Upper lobe of left lung (tissue), 6 donors: Measurements from ENCODE around the gene SPATA33. TPM values are rescaled to one million over a fixed set of nuclear protein-coding genes. Genes with fewer than 3 reads are reported as not detected.

ENCODE experiments used
- ATAC-seq, 2 donors: fragments of 200-7000 bp; cut with Tn5 transposase; one replicate each; pipeline ENCODE4 v1.9.1; 2022; ENCODE audit warnings: mild to moderate bottlenecking in 2 of 2, moderate library complexity in 2 of 2; ENCODE audit not compliant: low FRiP score in 2 of 2
- DNase-seq, 2 donors: peaks; one replicate each; pipeline ENCODE4 v3.0.0-alpha.2; 2019 to 2020
- H3K27ac ChIP-seq, 4 donors: fragments of 200-600 bp; sonication (generic); one replicate each; pipeline ENCODE4 v1.5.1; 2016 to 2019
- H3K27me3 ChIP-seq, 4 donors: fragments of 200-600 bp; sonication (generic); one replicate each; pipeline ENCODE4 v1.5.1; 2017 to 2019
- H3K36me3 ChIP-seq, 4 donors: fragments of 200-600 bp; sonication (generic); one replicate each; pipeline ENCODE4 v1.5.1; 2016 to 2019
- H3K4me1 ChIP-seq, 4 donors: fragments of 200-600 bp; sonication (generic); one replicate each; pipeline ENCODE4 v1.5.1; 2018 to 2019
- H3K4me3 ChIP-seq, 4 donors: fragments of 200-600 bp; sonication (generic); one replicate each; pipeline ENCODE4 v1.5.1; 2017 to 2019; ENCODE audit warnings: mild to moderate bottlenecking in 2 of 4, moderate library complexity in 1 of 4
- H3K9me3 ChIP-seq, 4 donors: fragments of 200-600 bp; sonication (generic); one replicate each; pipeline ENCODE4 v1.5.1; 2018 to 2019
- CTCF ChIP-seq, 6 experiments: fragments of 450-650 bp in 4 of 6; fragments of 200-600 bp in 2 of 6; sonication (generic) in 2 of 6; IDR thresholded peaks; one replicate each; pipeline ENCODE4 v1.5.1; 2016 to 2019; ENCODE audit warnings: antibody characterized with exemption in 6 of 6
- EP300 ChIP-seq, 4 donors: sonication (generic); formaldehyde crosslinking; IDR thresholded peaks; one replicate each; pipeline ENCODE4 v1.5.1; 2017; ENCODE audit warnings: antibody characterized with exemption in 4 of 4, control low read depth in 2 of 4
- POLR2A ChIP-seq, 4 donors: fragments of 450-650 bp; IDR thresholded peaks; one replicate each; pipeline ENCODE4 v1.5.1; 2016 to 2017; ENCODE audit warnings: antibody characterized with exemption in 4 of 4, mild to moderate bottlenecking in 2 of 4
- POLR2AphosphoS5 ChIP-seq, 2 donors: sonication (generic); formaldehyde crosslinking; IDR thresholded peaks; one replicate each; pipeline ENCODE4 v1.5.1; 2017; ENCODE audit warnings: antibody characterized with exemption in 2 of 2
- WGBS, 2 donors: methylation state at CpG; one replicate each; pipeline ENCODE4 v1.1.5; 2017 to 2018; 5-methylcytosine and 5-hydroxymethylcytosine counted together
- total RNA-seq, 6 donors: library from RNA; depleted of rRNA in 4 of 6; stranded (reverse); fragments of >200 nt in 4 of 6; gene quantifications; one replicate each; pipeline versions ENCODE4 v1.1.0 to v1.2.1, GENCODE V29; 2016 to 2021
- donor health status: DM: no; HTN: no; CAD: no; lungs with moderate emphysema.
- donor health status: DM: no; HTN: yes; CAD: no; lungs with severe emphysema.

The SPATA33 gene
- total RNA-seq, 6 donors from 2014 or later: 5.8 to 22.0 (median 8.8) TPM

- no peak for DNase-seq
- no peak for TF ChIP-seq CTCF (IDR thresholded peaks at IDR 0.05)
- no peak for TF ChIP-seq POLR2AphosphoS5 (IDR thresholded peaks at IDR 0.05)
- no peak for TF ChIP-seq POLR2A (IDR thresholded peaks at IDR 0.05)
- no peak for TF ChIP-seq EP300 (IDR thresholded peaks at IDR 0.05)
- no peaks in the 10 kb centered on the region for H3K36me3 ChIP-seq
These were observed 19.2 kb upstream of the SPATA33 start for GRCh38 chr16:89638455-89638854.

GRCh38 chr16:89639385-89639784 is 18.3 kb upstream of the SPATA33 start:
- TF ChIP-seq EP300 (IDR thresholded peaks at IDR 0.05) (no peak), CTCF (IDR thresholded peaks at IDR 0.05) (no peak), POLR2A (IDR thresholded peaks at IDR 0.05) (no peak), POLR2AphosphoS5 (IDR thresholded peaks at IDR 0.05) (no peak)
- Histone ChIP-seq H3K4me3 (no peak overlapping the region), H3K4me1 (peaks cover 12 to 21% (median 14%) of the 10 kb centered on the region in 4 donors), H3K36me3 (peaks cover 0 to 3% (median 1%) of the 10 kb centered on the region in 4 donors), H3K27ac (no peak overlapping the region), H3K27me3 (no peaks in the 10 kb centered on the region), H3K9me3 (no peaks in the 10 kb centered on the region)
- no peak for DNase-seq
- 59 to 63% methylated on average over 5 to 6 of the region's 6 CpGs for WGBS, 2 donors
- ATAC-seq: no peak

More at GRCh38 chr16:89638455-89638854, 19.2 kb upstream of the SPATA33 start:
- no peak for ATAC-seq
- Histone ChIP-seq H3K27ac (no peak overlapping the region), H3K9me3 (no peaks in the 10 kb centered on the region), H3K27me3 (no peaks in the 10 kb centered on the region), H3K4me3 (no peak overlapping the region), H3K4me1 (peaks cover 12 to 21% (median 14%) of the 10 kb centered on the region in 4 donors)
- WGBS, 2 donors: 76 to 78% methylated on average over 8 to 10 of the region's 10 CpGs

DNA sequence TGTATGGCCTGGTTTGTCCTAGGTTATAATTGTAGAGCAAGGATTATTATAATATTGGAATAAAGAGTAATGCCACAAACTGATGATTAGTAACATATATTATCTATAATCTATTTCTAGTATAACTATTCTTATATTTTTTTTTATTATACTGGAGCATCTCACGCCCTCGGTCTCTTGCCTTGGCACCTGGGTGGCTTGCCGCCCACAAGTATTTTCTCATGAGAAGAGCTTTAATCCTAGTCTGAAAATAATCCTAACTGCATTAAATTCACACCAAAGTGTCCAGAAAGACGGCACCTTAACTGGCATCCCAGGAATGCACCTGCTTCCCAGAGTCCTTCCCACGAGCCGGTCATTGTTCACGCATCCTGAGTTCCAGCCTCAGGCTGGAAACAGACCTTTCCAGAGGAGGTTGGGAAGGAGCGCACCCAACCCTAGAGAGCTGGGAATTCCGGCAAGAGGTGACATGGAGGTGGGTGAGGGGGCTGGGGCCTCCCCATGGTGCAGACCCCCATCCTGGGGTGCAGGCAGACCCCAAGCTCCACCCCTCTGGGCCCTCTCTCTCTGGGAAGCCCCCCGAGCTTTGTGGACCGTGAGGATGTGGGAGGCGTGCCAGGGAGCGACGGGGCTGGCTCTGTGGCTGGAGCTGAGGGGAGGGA is 16.0 kb upstream of the SPATA33 start:
- no peak for ATAC-seq

GRCh38 chr16:89642574-89642973 is 15.1 kb upstream of the SPATA33 start:
- Histone ChIP-seq H3K27me3 (no peaks in the 10 kb centered on the region), H3K9me3 (no peaks in the 10 kb centered on the region), H3K36me3 (peaks cover 16 to 34% (median 31%) of the 10 kb centered on the region in 4 donors), H3K27ac (no peak overlapping the region), H3K4me1 (peaks cover 12 to 21% (median 14%) of the 10 kb centered on the region in 4 donors), H3K4me3 (no peak overlapping the region)
- ATAC-seq (no peak), DNase-seq (no peak)
- TF ChIP-seq POLR2AphosphoS5 (IDR thresholded peaks at IDR 0.05) (no peak), EP300 (IDR thresholded peaks at IDR 0.05) (no peak), CTCF (IDR thresholded peaks at IDR 0.05) (no peak), POLR2A (IDR thresholded peaks at IDR 0.05) (no peak)
- 79 to 82% methylated on average over 13 of the region's 13 CpGs for WGBS, 2 donors

More for the DNA sequence above, 16.0 kb upstream of the SPATA33 start:
- H3K4me3 ChIP-seq: peak overlapping the region in 2 of 4 donors; percentile 39 to 41
- H3K9me3 ChIP-seq: no peaks in the 10 kb centered on the region
- no peak overlapping the region for H3K27ac ChIP-seq
- 41 to 44% methylated on average over 13 to 14 of the region's 14 CpGs for WGBS, 2 donors
- TF ChIP-seq CTCF (IDR thresholded peaks at IDR 0.05): no peak
- TF ChIP-seq EP300 (IDR thresholded peaks at IDR 0.05): no peak
- no peak for TF ChIP-seq POLR2AphosphoS5 (IDR thresholded peaks at IDR 0.05)
- TF ChIP-seq POLR2A (IDR thresholded peaks at IDR 0.05): no peak
- no peaks in the 10 kb centered on the region for H3K27me3 ChIP-seq
- H3K4me1 ChIP-seq: peaks cover 12 to 21% (median 14%) of the 10 kb centered on the region in 4 donors
- peaks cover 16 to 25% (median 23%) of the 10 kb centered on the region in 4 donors for H3K36me3 ChIP-seq
- DNase-seq: no peak
